H1 (cell line): ENCODE measurements around the gene TMTC2. TPM values are rescaled to one million over a fixed set of nuclear protein-coding genes. Genes with fewer than 3 reads are reported as not detected.

Experiments used
- CTCF ChIA-PET: fragments of 300-600 bp; sonication (Branson Sonifier 250); formaldehyde crosslinking; loops from one replicate; lab custom pipeline; 2021; ENCODE audit not compliant: partially characterized antibody; lab: Charles Lee
- POLR2A ChIA-PET: fragments of 300-600 bp; sonication (Branson Sonifier 250); formaldehyde crosslinking; loops from one replicate; lab custom pipeline; 2021; ENCODE audit warnings: inconsistent platforms; ENCODE audit not compliant: partially characterized antibody; lab: Charles Lee
- DNase-seq, 2 experiments: peaks; one replicate each; pipeline versions ENCODE4 v3.0.0 to v3.0.0-alpha.2; 2010 to 2022; ENCODE audit warnings: low spot score in 2 of 2, low read depth in 1 of 2, mixed read lengths in 1 of 2
- FAIRE-seq: peaks from 2 replicates; lab custom pipeline; 2011; peaks lifted over from hg19 to GRCh38; lab: Jason Lieb, UNC
- H2AFZ ChIP-seq: 2 replicates; pipeline ENCODE4 v1.8.1; 2012; ENCODE audit warnings: low read length, inconsistent platforms
- H2AK5ac ChIP-seq: 2 replicates; pipeline ENCODE4 v1.6.1; 2013; ENCODE audit warnings: low read depth, low read length
- H2BK120ac ChIP-seq: replicated peaks from 2 replicates; pipeline ENCODE3; 2013; ENCODE audit warnings: low read depth, low read length, inconsistent platforms
- H2BK12ac ChIP-seq: 2 replicates; pipeline ENCODE4 v1.6.1; 2013; ENCODE audit warnings: low read depth, low read length
- H2BK15ac ChIP-seq: 2 replicates; pipeline ENCODE4 v1.6.1; 2013; ENCODE audit warnings: low read length
- H2BK20ac ChIP-seq: 2 replicates; pipeline ENCODE4 v1.6.1; 2013; ENCODE audit warnings: low read length
- H2BK5ac ChIP-seq: 2 replicates; pipeline ENCODE4 v1.6.1; 2013; ENCODE audit warnings: low read depth, low read length
- H3K14ac ChIP-seq: 2 replicates; pipeline ENCODE4 v1.6.1; 2013; ENCODE audit warnings: inconsistent platforms; ENCODE audit not compliant: insufficient read length
- H3K18ac ChIP-seq: 2 replicates; pipeline ENCODE4 v1.6.1; 2013; ENCODE audit warnings: low read length; ENCODE audit errors: extremely low read depth
- H3K23ac ChIP-seq: 2 replicates; pipeline ENCODE4 v1.6.1; 2013; ENCODE audit warnings: inconsistent platforms; ENCODE audit not compliant: insufficient read length
- H3K23me2 ChIP-seq: 2 replicates; pipeline ENCODE4 v1.6.1; 2013; ENCODE audit warnings: low read depth, low read length
- H3K27ac ChIP-seq: 2 replicates; pipeline ENCODE4 v1.6.1; 2011; ENCODE audit warnings: low read depth, low read length, inconsistent platforms
- H3K27me3 ChIP-seq, 4 experiments: replicated peaks in 1 of 4; 1 replicate in 1 of 4; 2 replicates in 3 of 4; pipeline versions ENCODE4 v1.6.1 to v1.8.1; 2011 to 2013; ENCODE audit warnings: low read length in 3 of 4, mild to moderate bottlenecking in 3 of 4, inconsistent platforms in 2 of 4, mixed read lengths in 2 of 4, moderate library complexity in 1 of 4; ENCODE audit not compliant: control insufficient read depth in 3 of 4, insufficient read depth in 3 of 4; ENCODE audit errors: extremely low read depth in 1 of 4
- H3K36me3 ChIP-seq, 4 experiments: 2 replicates each; pipeline versions ENCODE4 v1.6.1 to v1.8.1; 2011 to 2013; ENCODE audit warnings: mild to moderate bottlenecking in 4 of 4, low read length in 3 of 4, moderate library complexity in 2 of 4, control low read depth in 1 of 4, inconsistent platforms in 1 of 4; ENCODE audit not compliant: insufficient read depth in 4 of 4, control insufficient read depth in 2 of 4
- H3K4ac ChIP-seq: replicated peaks from 2 replicates; pipeline ENCODE3; 2013; ENCODE audit warnings: low read length, low read depth, mixed read lengths, inconsistent platforms; ENCODE audit not compliant: insufficient read length
- H3K4me1 ChIP-seq, 4 experiments: replicated peaks in 1 of 4; 1 replicate in 1 of 4; 2 replicates in 3 of 4; pipeline versions ENCODE4 v1.6.1 to v1.8.1; 2011 to 2013; ENCODE audit warnings: low read length in 3 of 4, inconsistent platforms in 2 of 4, mixed read lengths in 1 of 4; ENCODE audit not compliant: insufficient read depth in 4 of 4, control insufficient read depth in 3 of 4
- H3K4me2 ChIP-seq, 2 experiments: 2 replicates each; pipeline versions ENCODE4 v1.6.1 to v1.8.1; 2011 to 2013; ENCODE audit warnings: low read depth in 2 of 2, low read length in 2 of 2, control low read depth in 1 of 2, inconsistent platforms in 1 of 2, mild to moderate bottlenecking in 1 of 2; ENCODE audit not compliant: insufficient read depth in 1 of 2
- H3K4me3 ChIP-seq, 4 experiments: fragments of 200-600, 300-600 bp in 1 of 4; sonication (generic), shearing (Covaris generic), sonication (Bioruptor Twin) in 1 of 4; 2 replicates each; pipeline versions ENCODE4 v1.5.1 to v1.8.1; 2011 to 2016; ENCODE audit warnings: low read length in 4 of 4, low read depth in 3 of 4, control low read depth in 2 of 4, inconsistent platforms in 2 of 4, mild to moderate bottlenecking in 2 of 4, mixed read lengths in 1 of 4, moderate library complexity in 1 of 4; ENCODE audit not compliant: insufficient read depth in 2 of 4; ENCODE audit errors: extremely low read depth in 1 of 4
- H3K56ac ChIP-seq: replicated peaks from 2 replicates; pipeline ENCODE3; 2013; ENCODE audit warnings: low read depth, mild to moderate bottlenecking, mixed read lengths, low read length, inconsistent platforms; ENCODE audit not compliant: insufficient read length
- H3K79me1 ChIP-seq: 2 replicates; pipeline ENCODE4 v1.6.1; 2013; ENCODE audit warnings: low read depth, low read length, control low read depth
- H3K79me2 ChIP-seq, 2 experiments: 2 replicates each; pipeline versions ENCODE4 v1.6.1 to v1.8.1; 2012 to 2013; ENCODE audit warnings: low read length in 2 of 2, mild to moderate bottlenecking in 2 of 2, inconsistent platforms in 1 of 2; ENCODE audit not compliant: insufficient read depth in 2 of 2, control insufficient read depth in 1 of 2
- H3K9ac ChIP-seq, 4 experiments: replicated peaks in 1 of 4; 1 replicate in 1 of 4; 2 replicates in 3 of 4; pipeline versions ENCODE4 v1.6.1 to v1.8.1; 2011 to 2013; ENCODE audit warnings: low read depth in 3 of 4, low read length in 3 of 4, control low read depth in 2 of 4, mild to moderate bottlenecking in 2 of 4, moderate library complexity in 2 of 4, inconsistent platforms in 1 of 4; ENCODE audit errors: extremely low read depth in 1 of 4
- H3K9me3 ChIP-seq, 2 experiments: 2 replicates each; pipeline versions ENCODE4 v1.6.1 to v1.8.1; 2012 to 2013; ENCODE audit warnings: mild to moderate bottlenecking in 2 of 2, moderate library complexity in 2 of 2, control low read depth in 1 of 2, inconsistent platforms in 1 of 2, low read depth in 1 of 2, low read length in 1 of 2, mixed read lengths in 1 of 2; ENCODE audit not compliant: insufficient read depth in 2 of 2
- H4K20me1 ChIP-seq, 2 experiments: replicated peaks in 1 of 2; 2 replicates each; pipeline versions ENCODE3 to v1.8.1; 2011 to 2013; ENCODE audit warnings: inconsistent platforms in 2 of 2, low read length in 2 of 2, mild to moderate bottlenecking in 1 of 2; ENCODE audit not compliant: insufficient read depth in 2 of 2, control insufficient read depth in 1 of 2
- H4K5ac ChIP-seq: 2 replicates; pipeline ENCODE4 v1.6.1; 2013; ENCODE audit warnings: low read length, low read depth, mixed read lengths, inconsistent platforms; ENCODE audit not compliant: insufficient read length
- H4K8ac ChIP-seq: 2 replicates; pipeline ENCODE4 v1.8.0; 2013; ENCODE audit warnings: mild to moderate bottlenecking, moderate library complexity, low read length, inconsistent platforms; ENCODE audit not compliant: insufficient read depth; ENCODE audit errors: extremely low read depth
- H4K91ac ChIP-seq: replicated peaks from 2 replicates; pipeline ENCODE3; 2013; ENCODE audit warnings: low read length, mixed read lengths, inconsistent platforms; ENCODE audit not compliant: insufficient read length
- CBX5 ChIP-seq: fragments of 300-800, 300-1000 bp; sonication (generic); IDR thresholded peaks from 2 replicates; pipeline ENCODE4 v1.7.1; 2016; ENCODE audit warnings: antibody characterized with exemption, low read length, low read depth
- CHD1 ChIP-seq: IDR thresholded peaks from 2 replicates; pipeline ENCODE4 v1.6.1; 2012; ENCODE audit warnings: low read depth, low read length, improper control_type of control experiment
- E2F6 ChIP-seq: IDR thresholded peaks from 2 replicates; pipeline ENCODE4 v1.6.1; 2012; ENCODE audit warnings: inconsistent platforms
- EZH2 ChIP-seq: fragments of 200-600 bp; sonication (generic); IDR thresholded peaks from 2 replicates; pipeline ENCODE4 v1.7.1; 2012; ENCODE audit warnings: low read depth, mild to moderate bottlenecking, moderate library complexity, low read length, inconsistent platforms; ENCODE audit not compliant: severe bottlenecking
- FOSL1 ChIP-seq: IDR thresholded peaks from 2 replicates; pipeline ENCODE4 v1.6.1; 2011; ENCODE audit warnings: mild to moderate bottlenecking, low read depth, low read length, moderate library complexity; ENCODE audit not compliant: insufficient read depth
- GABPA ChIP-seq: IDR thresholded peaks from 2 replicates; pipeline ENCODE4 v1.6.1; 2011; ENCODE audit warnings: mild to moderate bottlenecking, low read length, moderate library complexity, borderline replicate concordance; ENCODE audit not compliant: insufficient read depth
- GTF2F1 ChIP-seq: IDR thresholded peaks from 2 replicates; pipeline ENCODE4 v1.6.1; 2012; ENCODE audit warnings: low read depth, low read length, improper control_type of control experiment, borderline replicate concordance
- KDM1A ChIP-seq: fragments of 200-600, 300-600 bp; sonication (generic); IDR thresholded peaks from 2 replicates; pipeline ENCODE4 v1.7.1; 2016; ENCODE audit warnings: mild to moderate bottlenecking, low read length, borderline replicate concordance
- MAFK ChIP-seq: IDR thresholded peaks from 2 replicates; pipeline ENCODE4 v1.6.1; 2012; ENCODE audit warnings: low read depth, mild to moderate bottlenecking, improper control_type of control experiment, low read length
- POLR2A ChIP-seq, 2 experiments: IDR thresholded peaks; 1 replicate in 1 of 2; 2 replicates in 1 of 2; pipeline ENCODE4 v1.6.1; 2011; ENCODE audit warnings: low read depth in 2 of 2, low read length in 2 of 2, mild to moderate bottlenecking in 2 of 2; ENCODE audit errors: control extremely low read depth in 1 of 2
- TAF1 ChIP-seq: IDR thresholded peaks from 2 replicates; pipeline ENCODE4 v1.6.1; 2011; ENCODE audit warnings: mild to moderate bottlenecking, low read depth, low read length
- USF2 ChIP-seq: IDR thresholded peaks from 2 replicates; pipeline ENCODE4 v1.6.1; 2011; ENCODE audit warnings: low read length, improper control_type of control experiment
- ZNF274 ChIP-seq: IDR thresholded peaks from 2 replicates; pipeline ENCODE4 v1.7.0; 2012; ENCODE audit warnings: low read length, borderline replicate concordance; ENCODE audit errors: extremely low read depth
- WGBS, 2 experiments: shearing (Covaris generic) in 1 of 2; methylation state at CpG; one replicate each; pipeline versions ENCODE4 v1.1.6 to v1.1.7; 2013 to 2015; ENCODE audit warnings: low lambda C conversion rate in 2 of 2, mixed read lengths in 2 of 2, inconsistent platforms in 1 of 2, low coverage in 1 of 2, missing lambda C conversion rate in 1 of 2; ENCODE audit not compliant: insufficient replicate concordance in 2 of 2, insufficient coverage in 1 of 2, insufficient read length in 1 of 2; ENCODE audit errors: extremely low coverage in 1 of 2, missing lambda C conversion rate in 1 of 2; 5-methylcytosine and 5-hydroxymethylcytosine counted together
- polyA plus RNA-seq, 7 experiments: library from polyadenylated mRNA; depleted of rRNA in 3 of 7; stranded (reverse) in 5 of 7; unstranded in 2 of 7; fragments of >200 nt in 5 of 7; fragments of 200-250 nt in 2 of 7; gene quantifications; 1 replicate in 5 of 7; 2 replicates in 1 of 7; 4 replicates in 1 of 7; pipeline versions ENCODE4 v1.2.1 to v1.2.3, GENCODE V29; 2011 to 2013; ENCODE audit warnings: missing spikeins in 2 of 7, mixed read lengths in 2 of 7
- total RNA-seq: library from RNA; stranded (reverse); fragmentation: NEBNext Ultra II Directional; extraction: Animal tissue kit (Norgen Biotek cat#: 25700); gene quantifications from 2 replicates; pipeline ENCODE4 v1.2.1, GENCODE V29; 2021

TMTC2 gene
- total and polyA plus RNA-seq, 2 of the 8 experiments (the other 6 are each of a cell fraction or from before 2014, with no cell fraction given) = 2.3 to 3.9 TPM

GRCh38 chr12:82721726-82722125, 35.0 kb downstream of the TMTC2 start:
- Histone ChIP-seq H3K56ac (no peak overlapping the region), H3K23ac (no peak overlapping the region), H4K5ac (no peak overlapping the region), H3K23me2 (no peaks in the 10 kb centered on the region), H2BK120ac (no peak overlapping the region), H3K27me3 (no peaks in the 10 kb centered on the region), H2BK15ac (no peak overlapping the region), H4K8ac (no peak overlapping the region), H3K4ac (no peak overlapping the region), H3K4me3 (no peak overlapping the region), H2BK12ac (no peak overlapping the region), H3K4me2 (no peak overlapping the region), H3K4me1 (0 out of 7 replicates have a peak, but pooled peaks cover 0 to 2% (median under 1%) of the 10 kb centered on the region in 4 experiments), H3K27ac (no peak overlapping the region), H3K9me3 (no peaks in the 10 kb centered on the region), H3K14ac (no peak overlapping the region), H2BK20ac (no peak overlapping the region), H2AK5ac (no peak overlapping the region), H4K91ac (no peak overlapping the region), H4K20me1 (no peaks in the 10 kb centered on the region), H2BK5ac (no peak overlapping the region), H3K9ac (no peak overlapping the region), H3K18ac (no peak overlapping the region), H3K79me1 (no peaks in the 10 kb centered on the region), H3K79me2 (no peaks in the 10 kb centered on the region), H3K36me3 (no peaks in the 10 kb centered on the region), H2AFZ (no peak overlapping the region)
- POLR2A ChIA-PET = no interaction called here
- TF ChIP-seq E2F6 (no peak), CHD1 (no peak), TAF1 (no peak), ZNF274 (no peak), MAFK (no peak), KDM1A (no peak), GABPA (no peak), FOSL1 (no peak), CBX5 (no peak), GTF2F1 (no peak), POLR2A (IDR thresholded peaks at IDR 0.05; ENCODE audit: control extremely low read depth in 1 of 2, low read depth in 2 of 2, low read length in 2 of 2) (no peak), EZH2 (no peak), USF2 (no peak)
- 87% methylated on average over 1 of the region's 1 CpG; no CpG with 5 or more reads in 1 of the 2 experiments for WGBS, 2 experiments
- CTCF ChIA-PET = interaction anchor here (1.1 kb wide), 1 partner anchor 30 kb away, joined by 3 read pairs; no protein-coding TSS in a partner anchor
- no peak for FAIRE-seq
- DNase-seq = no peak
